GM21381 (cell line): ENCODE data around the gene HTATSF1.

ENCODE experiments used
- ATAC-seq: cut with Tn5 transposase; IDR thresholded peaks from one replicate; pipeline ENCODE4 v1.9.1; 2021; ENCODE audit warnings: mild to moderate bottlenecking, moderate library complexity; ENCODE audit not compliant: unreplicated experiment

Gene HTATSF1

GRCh38 chrX:136496186-136496763 lies 1.1 kb upstream of the HTATSF1 start:
- ATAC-seq: no peak

DNA sequence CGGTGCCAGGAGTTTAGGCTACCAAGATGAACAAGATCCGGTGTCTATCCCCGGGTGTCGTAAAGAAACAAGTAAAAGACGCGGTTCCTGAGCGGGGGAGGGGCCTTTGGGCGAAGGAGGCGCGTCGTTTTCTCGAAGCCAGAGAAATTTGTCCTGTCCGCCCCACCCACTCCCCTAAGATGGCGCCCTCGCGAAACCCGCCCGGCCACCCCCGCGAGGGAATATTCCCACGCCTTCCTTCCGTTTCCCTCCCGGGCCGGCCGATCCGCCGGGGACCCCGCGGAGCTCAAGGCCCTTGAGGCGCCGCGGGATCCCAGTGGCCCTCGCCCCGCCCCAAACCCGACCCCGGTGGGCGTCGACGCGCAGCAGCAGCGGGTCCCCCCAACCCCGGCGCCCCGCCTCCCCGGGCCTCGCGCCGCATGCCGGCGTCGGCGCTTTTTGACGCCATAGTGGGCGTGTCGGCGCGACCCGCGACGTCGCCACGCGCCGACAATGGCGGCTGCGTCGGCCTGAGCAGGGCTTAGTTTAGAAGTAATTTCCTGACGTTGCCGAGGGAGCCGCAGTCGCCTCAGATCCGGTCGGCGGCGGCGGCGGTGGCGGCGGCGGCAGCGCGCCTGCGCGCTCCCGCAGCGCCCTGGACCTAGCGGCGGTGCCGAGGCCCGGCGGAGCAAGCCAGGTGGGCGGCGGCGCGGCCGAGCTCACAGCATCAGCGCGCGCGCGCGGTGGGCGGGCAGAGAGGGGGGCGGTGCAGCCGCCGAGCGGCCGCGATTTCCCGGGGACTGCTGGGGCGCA lies 432 bp upstream of the HTATSF1 start:
- peak; percentile 82 for ATAC-seq

- ATAC-seq: no peak
Measured at GRCh38 chrX:136519069-136519468, 21.7 kb downstream of the HTATSF1 start.

DNA sequence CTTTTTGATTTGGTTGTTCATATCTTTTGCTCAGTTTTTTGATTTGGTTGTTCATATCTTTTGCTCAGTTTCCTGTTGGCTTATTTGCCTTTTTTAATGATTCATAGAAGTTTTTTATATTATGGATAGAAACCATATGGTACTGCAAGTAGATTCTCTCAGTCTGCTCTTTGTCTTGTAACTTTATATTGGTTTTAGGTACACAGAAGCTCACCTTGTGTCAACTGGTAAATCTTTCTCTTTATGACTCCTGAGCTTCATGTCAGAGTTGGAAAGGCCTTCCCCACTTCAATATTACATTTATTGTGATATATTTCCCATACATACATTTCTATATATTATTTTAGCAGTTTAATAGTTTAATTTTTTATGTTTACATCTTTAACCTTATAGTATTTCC lies 26.4 kb downstream of the HTATSF1 start:
- ATAC-seq: no peak

DNA sequence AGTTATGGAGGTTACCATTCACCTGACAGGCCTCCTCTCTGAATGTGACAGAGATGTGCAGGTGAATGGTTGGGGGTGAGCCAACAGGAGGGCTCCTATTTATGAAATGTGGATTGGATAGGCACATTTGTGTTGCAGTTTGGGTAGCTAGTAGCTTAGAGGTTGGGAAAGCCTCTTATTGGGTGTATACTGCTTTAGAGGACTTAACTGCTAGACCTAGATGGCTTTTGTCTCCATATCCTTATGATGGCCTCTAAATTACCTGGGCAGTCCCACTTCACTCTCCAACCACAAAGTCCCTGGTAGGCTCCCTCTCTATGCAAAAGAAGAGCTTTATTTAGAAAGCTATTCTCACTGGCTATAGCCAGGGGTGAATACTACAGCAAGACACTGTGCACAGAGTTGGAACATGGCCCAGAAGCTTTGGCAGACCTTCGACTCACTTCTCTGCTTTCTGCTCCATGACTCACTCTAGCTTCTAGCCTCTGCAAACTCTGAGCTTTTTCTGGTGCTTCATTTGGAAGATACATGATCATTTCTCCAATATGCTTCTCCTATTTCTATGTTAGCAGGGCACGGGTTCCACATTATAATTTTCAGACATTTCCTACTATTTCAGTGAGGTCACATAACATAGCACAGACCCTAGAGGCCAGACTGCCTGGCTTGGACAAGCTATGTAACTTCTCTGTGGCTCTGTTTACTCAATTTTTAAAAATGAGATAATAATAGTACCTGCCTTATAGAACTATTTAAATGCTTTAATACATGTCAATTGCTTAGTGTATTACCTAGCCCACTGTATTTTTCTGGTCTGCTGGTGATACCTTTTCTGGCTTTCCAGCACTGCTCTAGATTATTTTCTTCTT lies 28.6 kb downstream of the HTATSF1 start:
- ATAC-seq: no peak

- ATAC-seq: no peak
Measured at GRCh38 chrX:136528645-136529315, 31.4 kb downstream of the HTATSF1 start.

- ATAC-seq: no peak
Measured at GRCh38 chrX:136529795-136530194, 32.4 kb downstream of the HTATSF1 start.

- no peak for ATAC-seq
Measured at GRCh38 chrX:136531951-136532350, 34.6 kb downstream of the HTATSF1 start, which contains the start of gene VGLL1. TSS of gene VGLL1 (plus strand) at chrX:136532215. CDS start at chrX:136536021, 3,806 bp downstream.

DNA sequence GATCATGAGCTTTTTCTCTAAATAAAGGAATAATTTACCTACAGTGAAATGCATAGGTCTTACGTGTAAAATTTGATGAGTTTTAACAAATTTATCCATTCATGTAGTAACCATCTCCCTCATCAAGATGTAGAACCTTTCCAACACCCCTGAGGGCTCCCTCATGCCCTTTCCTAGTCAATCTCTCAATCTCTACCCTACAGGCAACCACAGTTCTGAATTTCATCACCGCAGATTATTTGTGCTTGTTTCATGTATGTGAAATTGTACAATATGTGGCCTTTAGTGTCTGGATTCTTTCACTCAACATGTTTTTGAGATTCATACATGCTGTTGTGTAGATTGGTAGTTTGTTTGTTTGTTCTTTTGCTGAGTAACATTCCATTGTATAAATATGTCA lies 36.7 kb downstream of the HTATSF1 start:
- ATAC-seq: no peak

DNA sequence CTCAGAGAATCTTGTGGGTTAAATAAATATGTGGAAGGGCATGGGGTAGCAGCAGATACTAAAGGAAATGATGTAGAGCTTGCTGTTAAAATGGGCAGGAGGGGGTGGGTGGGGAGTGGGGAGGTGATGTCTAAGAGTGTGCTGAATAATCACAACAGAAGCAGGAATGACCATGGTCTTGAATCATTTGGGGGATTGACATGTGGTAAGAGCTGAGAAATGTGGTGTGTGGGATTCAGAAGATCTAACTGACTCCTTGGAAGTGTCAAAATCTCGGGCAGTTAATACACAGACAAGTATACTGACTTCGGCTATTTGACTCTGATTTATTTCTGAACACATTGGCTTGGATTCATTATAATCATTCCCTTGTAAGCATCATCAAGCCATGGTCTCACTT lies 41.4 kb downstream of the HTATSF1 start:
- no peak for ATAC-seq

- no peak for ATAC-seq
Measured at GRCh38 chrX:136540226-136540625, 42.8 kb downstream of the HTATSF1 start.

DNA sequence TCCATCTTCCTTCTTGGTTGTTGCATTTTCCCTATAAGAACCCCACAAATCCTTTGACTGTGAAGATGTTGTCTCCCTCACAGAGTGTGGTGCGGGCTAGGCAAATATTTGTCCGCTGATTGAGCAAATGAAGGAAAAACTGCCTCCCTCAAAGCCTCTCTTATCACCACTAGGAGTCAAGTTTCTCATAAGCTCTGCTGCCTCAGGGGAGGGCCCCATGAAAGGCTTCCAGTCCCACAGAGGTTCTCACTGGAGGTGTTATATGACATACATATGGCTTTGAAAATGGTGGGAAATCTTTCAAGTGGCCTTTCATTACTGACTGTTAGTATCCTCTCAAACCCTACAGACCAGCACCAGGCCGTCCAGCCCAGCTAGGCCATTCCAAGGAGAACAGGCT lies 43.9 kb downstream of the HTATSF1 start:
- ATAC-seq: no peak

GRCh38 chrX:136542281-136542680 lies 44.9 kb downstream of the HTATSF1 start:
- ATAC-seq: no peak

GRCh38 chrX:136546371-136546781 lies 49.0 kb downstream of the HTATSF1 start:
- ATAC-seq: no peak

GRCh38 chrX:136549226-136549625 lies 51.8 kb downstream of the HTATSF1 start:
- no peak for ATAC-seq

GRCh38 chrX:136551410-136551809 lies 54.0 kb downstream of the HTATSF1 start:
- ATAC-seq: no peak

- ATAC-seq: no peak
Measured at GRCh38 chrX:136555694-136556093, 58.3 kb downstream of the HTATSF1 start.
